Endodermal cell (in vitro differentiated cells): ENCODE results near the gene UTP20. TPM values are rescaled to one million over a fixed set of nuclear protein-coding genes. Genes with fewer than 3 reads are reported as not detected.

Experiments
- DNase-seq: peaks from one replicate; pipeline ENCODE4 v3.0.0-alpha.2; 2017
- H3K27ac ChIP-seq: 2 replicates; pipeline ENCODE4 v1.5.1; 2013; ENCODE audit warnings: mild to moderate bottlenecking, low read depth, low read length, moderate library complexity
- H3K27me3 ChIP-seq: 2 replicates; pipeline ENCODE4 v1.6.1; 2013; ENCODE audit warnings: mild to moderate bottlenecking, low read length, moderate library complexity; ENCODE audit not compliant: insufficient read depth, control insufficient read depth, poor library complexity, severe bottlenecking
- H3K36me3 ChIP-seq: 2 replicates; pipeline ENCODE4 v1.7.0; 2013; ENCODE audit warnings: mild to moderate bottlenecking, low read length, moderate library complexity; ENCODE audit not compliant: control insufficient read depth, insufficient read depth
- H3K4me1 ChIP-seq: one replicate; pipeline ENCODE4 v1.7.0; 2013; ENCODE audit warnings: low read length; ENCODE audit not compliant: control insufficient read depth, insufficient read depth
- H3K4me3 ChIP-seq: 2 replicates; pipeline ENCODE4 v1.5.1; 2013; ENCODE audit warnings: mild to moderate bottlenecking, low read length, moderate library complexity
- H3K9ac ChIP-seq: 2 replicates; pipeline ENCODE4 v1.6.1; 2013; ENCODE audit warnings: mild to moderate bottlenecking, low read length, moderate library complexity; ENCODE audit not compliant: poor library complexity, severe bottlenecking; ENCODE audit errors: extremely low read depth
- H3K9me3 ChIP-seq: 2 replicates; pipeline ENCODE4 v1.6.1; 2013; ENCODE audit warnings: mild to moderate bottlenecking, low read length, moderate library complexity; ENCODE audit not compliant: control insufficient read depth
- H3K27ac Mint-ChIP-seq: 2 replicates; pipeline ENCODE4 v1.8.0; 2020; ENCODE audit warnings: mixed read lengths
- H3K27me3 Mint-ChIP-seq: 2 replicates; pipeline ENCODE4 v1.8.0; 2021; ENCODE audit warnings: mild to moderate bottlenecking, mixed read lengths; ENCODE audit not compliant: insufficient read depth
- H3K36me3 Mint-ChIP-seq: 2 replicates; pipeline ENCODE4 v1.8.0; 2020; ENCODE audit warnings: low read depth, mixed read lengths
- H3K4me1 Mint-ChIP-seq: 2 replicates; pipeline ENCODE4 v1.8.0; 2020; ENCODE audit warnings: mixed read lengths
- H3K4me3 Mint-ChIP-seq: 2 replicates; pipeline ENCODE4 v1.8.0; 2020; ENCODE audit warnings: mild to moderate bottlenecking, moderate library complexity, mixed read lengths
- H3K9me3 Mint-ChIP-seq: 2 replicates; pipeline ENCODE4 v1.8.0; 2020; ENCODE audit warnings: mild to moderate bottlenecking, mixed read lengths
- WGBS, 2 experiments: methylation state at CpG; one replicate each; pipeline versions ENCODE4 v1.1.5 to v1.1.7; 2013; ENCODE audit warnings: missing lambda C conversion rate in 2 of 2, mixed read lengths in 1 of 2; ENCODE audit not compliant: insufficient coverage in 1 of 2, insufficient read length in 1 of 2; 5-methylcytosine and 5-hydroxymethylcytosine counted together
- total RNA-seq, 2 donors: library from RNA; stranded (reverse); fragmentation: NEBNext Ultra II Directional in 1 of 2; extraction: Animal tissue kit (Norgen Biotek cat#: 25700) in 1 of 2; gene quantifications; 2 replicates in 1 of 2; 3 replicates in 1 of 2; pipeline ENCODE4 v1.2.1, GENCODE V29; 2021
- TF ChIP-seq, protein P1 (sequence below): fragments of 200-600 bp; sonication (generic); conservative IDR thresholded peaks from 2 replicates; pipeline ENCODE4 v1.5.0; 2021; ENCODE audit warnings: antibody characterized with exemption, mild to moderate bottlenecking

Gene UTP20
- total RNA-seq, 2 donors from 2014 or later = 22.1 to 29.1 TPM

GRCh38 chr12:101322480-101322879 lies 42.6 kb downstream of the UTP20 start:
- H3K27ac Mint-ChIP-seq = no peak overlapping the region
- H3K27me3 ChIP-seq = no peaks in the 10 kb centered on the region
- H3K4me1 Mint-ChIP-seq = no peaks in the 10 kb centered on the region
- no peak overlapping the region for H3K27ac ChIP-seq
- TF ChIP-seq, protein P1, sequence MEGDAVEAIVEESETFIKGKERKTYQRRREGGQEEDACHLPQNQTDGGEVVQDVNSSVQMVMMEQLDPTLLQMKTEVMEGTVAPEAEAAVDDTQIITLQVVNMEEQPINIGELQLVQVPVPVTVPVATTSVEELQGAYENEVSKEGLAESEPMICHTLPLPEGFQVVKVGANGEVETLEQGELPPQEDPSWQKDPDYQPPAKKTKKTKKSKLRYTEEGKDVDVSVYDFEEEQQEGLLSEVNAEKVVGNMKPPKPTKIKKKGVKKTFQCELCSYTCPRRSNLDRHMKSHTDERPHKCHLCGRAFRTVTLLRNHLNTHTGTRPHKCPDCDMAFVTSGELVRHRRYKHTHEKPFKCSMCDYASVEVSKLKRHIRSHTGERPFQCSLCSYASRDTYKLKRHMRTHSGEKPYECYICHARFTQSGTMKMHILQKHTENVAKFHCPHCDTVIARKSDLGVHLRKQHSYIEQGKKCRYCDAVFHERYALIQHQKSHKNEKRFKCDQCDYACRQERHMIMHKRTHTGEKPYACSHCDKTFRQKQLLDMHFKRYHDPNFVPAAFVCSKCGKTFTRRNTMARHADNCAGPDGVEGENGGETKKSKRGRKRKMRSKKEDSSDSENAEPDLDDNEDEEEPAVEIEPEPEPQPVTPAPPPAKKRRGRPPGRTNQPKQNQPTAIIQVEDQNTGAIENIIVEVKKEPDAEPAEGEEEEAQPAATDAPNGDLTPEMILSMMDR = no peak
- no peak overlapping the region for H3K9ac ChIP-seq
- H3K36me3 Mint-ChIP-seq = peaks cover 32% of the 10 kb centered on the region
- H3K27me3 Mint-ChIP-seq = no peaks in the 10 kb centered on the region
- H3K4me1 ChIP-seq = no peaks in the 10 kb centered on the region
- no peaks in the 10 kb centered on the region for H3K9me3 ChIP-seq
- no peak overlapping the region for H3K4me3 ChIP-seq
- peaks cover 65% of the 10 kb centered on the region for H3K36me3 ChIP-seq
- no peak overlapping the region for H3K4me3 Mint-ChIP-seq
- no peak for DNase-seq
- no peaks in the 10 kb centered on the region for H3K9me3 Mint-ChIP-seq

DNA sequence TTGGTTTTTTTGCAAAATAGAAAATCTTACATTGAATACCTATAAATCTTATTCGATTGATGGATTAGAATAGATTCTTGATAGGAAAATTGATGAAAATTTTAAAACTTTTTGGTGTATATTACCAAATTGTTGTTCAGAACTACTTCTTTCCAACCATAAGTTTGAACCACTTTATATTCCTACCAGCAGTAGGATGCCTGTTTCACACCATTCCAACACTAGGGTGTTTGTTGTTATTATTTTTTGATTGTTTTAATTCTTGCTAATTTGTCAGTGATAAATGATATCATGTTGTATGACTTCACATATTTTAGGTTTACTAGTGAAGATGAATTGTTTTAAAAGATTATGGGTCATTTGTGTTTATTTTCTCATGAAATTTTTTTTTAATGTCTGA lies 43.4 kb downstream of the UTP20 start:
- WGBS, 2 experiments = no CpG with 5 or more reads among the region's 1 CpG
- Histone ChIP-seq H3K4me3 (no peak overlapping the region), H3K36me3 (peaks cover 65% of the 10 kb centered on the region), H3K27ac (no peak overlapping the region), H3K4me1 (no peaks in the 10 kb centered on the region), H3K9me3 (no peaks in the 10 kb centered on the region), H3K27me3 (no peaks in the 10 kb centered on the region), H3K9ac (no peak overlapping the region)
- Mint-ChIP-seq H3K9me3 (no peaks in the 10 kb centered on the region), H3K27ac (no peak overlapping the region), H3K4me1 (no peaks in the 10 kb centered on the region), H3K36me3 (peaks cover 32% of the 10 kb centered on the region), H3K27me3 (no peaks in the 10 kb centered on the region), H3K4me3 (no peak overlapping the region)
- TF ChIP-seq, protein P1 = no peak
- no peak for DNase-seq

- Mint-ChIP-seq H3K36me3 (peaks cover 40% of the 10 kb centered on the region), H3K4me1 (no peaks in the 10 kb centered on the region), H3K27me3 (no peaks in the 10 kb centered on the region), H3K27ac (no peak overlapping the region), H3K9me3 (no peaks in the 10 kb centered on the region), H3K4me3 (no peak overlapping the region)
- DNase-seq = no peak
- Histone ChIP-seq H3K27ac (no peak overlapping the region), H3K4me3 (no peak overlapping the region), H3K4me1 (no peaks in the 10 kb centered on the region), H3K27me3 (no peaks in the 10 kb centered on the region), H3K9ac (no peak overlapping the region), H3K9me3 (peaks cover 7% of the 10 kb centered on the region), H3K36me3 (peaks cover 69% of the 10 kb centered on the region)
- 81 to 94% methylated on average over 2 to 3 of the region's 3 CpGs for WGBS, 2 experiments
- TF ChIP-seq, protein P1 = no peak
Observed at GRCh38 chr12:101325590-101325989, 45.7 kb downstream of the UTP20 start.
